ENCODE results near the gene CASZ1.

CASZ1 gene

DNA sequence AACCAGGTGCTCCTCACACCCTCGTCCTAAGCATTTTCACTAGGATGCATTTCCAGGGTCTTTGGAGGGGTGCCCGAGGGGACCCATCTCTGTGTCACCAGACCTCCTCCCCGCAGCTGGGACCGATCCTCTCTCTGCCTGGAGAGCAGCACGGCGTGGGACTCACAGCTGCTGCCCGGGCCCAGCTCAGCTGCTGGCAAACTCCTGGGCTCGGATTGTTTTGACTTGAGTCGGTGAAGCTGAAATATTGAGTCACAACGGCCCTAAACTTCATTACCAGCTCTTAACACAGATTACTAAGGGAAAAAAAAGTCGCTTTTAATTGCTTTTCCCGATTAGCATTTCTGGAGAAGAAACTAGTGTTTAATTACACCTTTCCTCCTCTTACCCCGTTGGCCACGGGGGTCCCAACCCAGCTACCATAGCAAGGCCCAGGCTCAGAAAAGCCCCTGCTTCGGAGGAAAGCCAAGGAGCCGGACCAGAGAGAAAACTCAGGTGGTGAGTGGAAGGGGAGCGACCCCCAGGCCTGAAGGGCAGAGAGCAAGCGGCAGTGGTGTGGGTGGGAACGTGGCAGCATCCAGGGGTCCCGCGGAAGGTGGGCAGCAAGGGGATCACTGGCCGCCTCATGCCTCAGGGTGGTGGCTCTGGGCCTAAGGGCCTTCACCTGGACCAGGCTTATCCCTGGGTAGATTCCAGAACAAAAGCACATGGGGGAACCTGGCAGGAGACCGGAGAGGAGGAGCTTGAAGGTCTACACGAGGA lies 41.7 kb downstream of the CASZ1 start:
- DNase-seq (ENCODE audit: low spot score) (no peak), FAIRE-seq (no peak)

DNA sequence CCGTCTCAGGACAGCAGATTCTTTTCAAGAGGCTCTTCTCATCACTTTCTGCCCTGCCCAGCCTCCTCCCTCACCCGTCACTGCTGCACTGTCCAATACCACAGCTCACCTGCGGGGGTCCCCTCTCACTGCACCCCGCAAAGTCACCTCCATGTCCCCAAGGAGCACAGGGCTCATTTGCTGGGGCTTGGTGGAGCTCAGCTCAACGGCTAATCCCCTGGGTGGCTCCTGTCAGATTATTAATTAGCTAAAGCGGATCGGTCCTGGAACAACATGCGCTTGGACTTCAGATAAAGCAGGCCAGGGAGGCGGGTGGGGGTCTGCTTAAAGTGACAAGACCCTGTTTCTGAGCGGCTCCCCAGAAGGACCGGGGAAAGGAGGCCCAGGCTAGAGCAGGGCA lies 43.1 kb downstream of the CASZ1 start:
- no peak for DNase-seq (ENCODE audit: low spot score)
- no peak for FAIRE-seq

DNA sequence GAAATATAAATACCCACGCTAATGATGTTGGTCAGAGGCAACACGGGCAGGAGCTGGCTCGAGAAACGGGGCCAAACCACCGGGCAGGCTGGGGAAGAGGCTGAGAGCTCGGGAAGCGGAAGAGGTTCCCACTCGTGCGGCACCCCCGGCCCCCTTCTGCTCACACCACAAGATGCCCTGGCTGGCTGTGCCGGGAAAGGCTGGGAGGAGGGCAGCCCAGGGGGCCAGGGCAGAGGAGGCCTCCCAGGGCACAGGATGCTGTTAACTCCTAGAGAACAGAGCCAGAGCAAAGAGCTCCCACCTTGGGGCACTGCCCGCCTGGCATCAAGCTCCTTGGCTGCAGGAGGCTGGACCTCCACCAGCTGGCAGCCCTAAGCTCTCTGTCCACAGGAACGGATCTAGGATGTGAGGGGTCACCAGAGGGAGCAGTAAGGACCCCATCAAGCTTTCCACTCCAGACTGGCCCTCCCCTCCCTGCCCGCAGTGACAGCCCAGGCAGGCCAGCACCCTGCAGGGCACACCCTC lies 44.8 kb downstream of the CASZ1 start:
- FAIRE-seq, result no peak
- no peak for DNase-seq (ENCODE audit: low spot score)

- FAIRE-seq, result no peak
These were observed 45.3 kb downstream of the CASZ1 start for GRCh38 chr1:10751160-10751559.

DNA sequence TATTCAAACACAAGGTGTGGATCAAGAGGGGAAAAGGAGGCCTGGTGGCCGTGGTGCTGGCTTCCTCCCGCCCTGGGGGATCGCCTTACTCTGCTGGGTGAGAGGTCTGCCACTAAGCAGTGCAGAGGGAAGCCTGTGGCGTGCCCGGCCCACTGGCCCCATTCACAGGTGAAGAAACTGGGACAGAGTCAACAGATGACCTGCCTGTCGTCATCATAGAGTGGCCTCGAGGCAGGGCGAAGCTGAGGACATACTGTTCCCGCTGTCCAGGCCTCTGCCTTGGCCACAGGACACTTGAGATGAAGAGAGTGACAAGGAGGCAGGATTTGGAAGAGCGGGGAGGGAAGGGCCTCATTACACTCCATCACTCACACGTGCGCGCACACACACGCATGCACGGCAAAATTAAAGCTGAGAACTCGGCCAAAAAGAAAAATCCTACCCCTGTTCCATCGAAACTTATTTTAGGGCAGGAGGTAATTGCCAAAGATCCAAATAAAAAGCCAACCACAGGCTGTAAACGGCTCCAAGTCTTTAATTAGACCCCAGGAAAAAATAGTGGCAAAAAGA lies 50.5 kb downstream of the CASZ1 start:
- FAIRE-seq (no peak), DNase-seq (ENCODE audit: low spot score) (no peak)

More at GRCh38 chr1:10751160-10751559, 45.3 kb downstream of the CASZ1 start:
- DNase-seq (ENCODE audit: low spot score), result no peak

DNA sequence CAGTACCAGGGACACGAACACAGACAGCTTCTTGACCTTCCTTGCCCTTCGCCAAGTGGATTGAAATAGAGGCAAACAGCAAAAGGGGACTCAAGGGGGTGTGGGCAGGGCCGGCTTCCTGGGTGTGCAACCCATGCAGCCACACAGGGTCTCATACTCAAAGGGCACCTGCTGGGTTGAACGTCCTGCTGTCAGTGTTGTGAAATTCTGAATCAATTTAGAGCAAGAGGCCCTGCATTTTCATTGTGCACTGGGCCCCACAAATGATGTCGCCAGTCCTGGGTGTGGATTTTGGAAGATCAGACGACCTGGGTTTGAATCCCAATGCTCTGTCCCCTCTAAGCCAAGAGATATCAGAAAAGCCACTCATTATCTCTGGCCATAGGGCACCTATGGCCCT lies 51.1 kb downstream of the CASZ1 start:
- FAIRE-seq (no peak), DNase-seq (ENCODE audit: low spot score) (no peak)

GRCh38 chr1:10744654-10745238 lies 51.7 kb downstream of the CASZ1 start:
- no peak for DNase-seq (ENCODE audit: low spot score)
- no peak for FAIRE-seq

DNA sequence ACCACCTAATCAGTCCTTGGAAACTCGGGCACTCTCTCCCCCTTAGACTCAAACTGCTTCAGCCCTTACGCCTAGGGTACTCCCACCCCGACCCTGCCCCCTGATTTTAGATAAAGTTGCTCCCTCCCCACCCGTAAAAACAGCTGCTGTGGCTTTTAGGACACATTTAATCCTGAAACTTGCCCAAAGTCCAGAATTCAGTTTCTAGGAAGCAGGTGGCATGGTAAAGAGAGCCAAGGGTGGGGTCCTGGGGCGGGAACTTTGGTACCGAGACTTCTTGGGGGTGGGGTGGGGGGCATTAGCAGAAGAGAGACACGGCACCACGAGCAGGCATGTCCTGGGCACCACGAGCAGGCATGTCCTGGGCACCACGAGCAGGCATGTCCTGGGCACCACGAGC lies 52.4 kb downstream of the CASZ1 start:
- no peak for FAIRE-seq

DNA sequence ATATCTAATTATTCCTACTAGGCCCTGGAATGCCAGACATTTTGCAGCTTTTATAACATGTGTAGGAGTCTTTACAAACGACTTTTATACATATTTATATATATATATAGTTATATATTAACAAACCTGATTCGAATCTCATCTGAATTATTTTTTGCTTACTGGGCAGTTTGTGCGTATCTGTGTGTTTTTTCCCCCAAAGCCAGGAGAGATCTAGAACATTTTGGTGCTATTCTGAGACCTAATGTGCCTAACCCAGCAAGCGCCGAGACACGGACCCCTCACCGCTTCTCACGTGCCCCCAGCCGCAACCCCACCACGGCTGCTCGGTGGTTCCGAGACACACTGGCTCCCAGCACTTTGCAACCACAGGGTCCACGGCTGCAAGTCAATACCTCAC lies 54.8 kb downstream of the CASZ1 start:
- no peak for FAIRE-seq
- DNase-seq (ENCODE audit: low spot score), result no peak

More for the DNA sequence above, 52.4 kb downstream of the CASZ1 start:
- DNase-seq (ENCODE audit: low spot score), result no peak

DNA sequence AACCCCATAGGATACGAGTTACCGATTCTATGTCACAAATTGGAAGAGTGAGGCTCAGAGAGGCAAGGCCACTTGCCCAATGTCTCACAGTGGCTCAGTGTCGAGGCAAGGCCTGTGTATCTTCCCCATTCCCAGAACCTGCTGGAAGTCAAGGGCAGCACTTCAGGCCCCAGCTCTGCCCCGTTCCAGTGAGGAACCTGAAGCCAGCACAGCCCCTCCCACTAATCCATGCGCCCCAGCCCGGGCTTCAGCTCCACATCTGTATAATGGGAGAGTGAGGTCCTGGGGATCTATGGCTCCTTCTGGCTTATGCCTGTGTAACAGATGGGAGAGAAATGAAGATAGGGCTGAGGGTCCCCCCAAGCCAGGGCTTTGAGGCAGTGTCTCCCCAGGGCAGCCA lies 56.3 kb downstream of the CASZ1 start:
- DNase-seq (ENCODE audit: low spot score) (no peak), FAIRE-seq (no peak)

DNA sequence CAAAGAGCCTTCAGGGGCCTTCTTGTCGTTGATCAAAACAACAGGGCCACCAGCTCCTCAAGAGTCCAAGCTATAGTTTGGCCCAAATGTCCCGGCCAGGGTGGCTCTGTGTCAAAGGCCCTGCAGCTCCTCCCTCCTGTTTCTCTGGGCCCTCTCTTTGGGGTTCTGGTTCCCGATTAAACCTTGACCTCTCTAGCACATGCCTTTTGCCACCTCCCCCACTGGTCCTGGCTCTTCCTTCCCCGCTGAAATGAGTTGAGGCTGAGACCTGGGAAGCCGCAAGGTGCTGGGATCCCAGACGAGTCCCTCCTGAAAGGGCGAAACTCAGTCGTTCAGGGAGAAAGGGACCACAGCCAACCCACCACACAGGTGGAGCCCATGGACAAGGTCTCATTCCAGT lies 56.9 kb downstream of the CASZ1 start:
- no peak for DNase-seq (ENCODE audit: low spot score)
- FAIRE-seq, result no peak

GRCh38 chr1:10738061-10739058 lies 58.1 kb downstream of the CASZ1 start:
- DNase-seq (ENCODE audit: low spot score), result no peak
- FAIRE-seq, result no peak

GRCh38 chr1:10737651-10738050 lies 58.8 kb downstream of the CASZ1 start:
- FAIRE-seq, result no peak
- no peak for DNase-seq (ENCODE audit: low spot score)

DNA sequence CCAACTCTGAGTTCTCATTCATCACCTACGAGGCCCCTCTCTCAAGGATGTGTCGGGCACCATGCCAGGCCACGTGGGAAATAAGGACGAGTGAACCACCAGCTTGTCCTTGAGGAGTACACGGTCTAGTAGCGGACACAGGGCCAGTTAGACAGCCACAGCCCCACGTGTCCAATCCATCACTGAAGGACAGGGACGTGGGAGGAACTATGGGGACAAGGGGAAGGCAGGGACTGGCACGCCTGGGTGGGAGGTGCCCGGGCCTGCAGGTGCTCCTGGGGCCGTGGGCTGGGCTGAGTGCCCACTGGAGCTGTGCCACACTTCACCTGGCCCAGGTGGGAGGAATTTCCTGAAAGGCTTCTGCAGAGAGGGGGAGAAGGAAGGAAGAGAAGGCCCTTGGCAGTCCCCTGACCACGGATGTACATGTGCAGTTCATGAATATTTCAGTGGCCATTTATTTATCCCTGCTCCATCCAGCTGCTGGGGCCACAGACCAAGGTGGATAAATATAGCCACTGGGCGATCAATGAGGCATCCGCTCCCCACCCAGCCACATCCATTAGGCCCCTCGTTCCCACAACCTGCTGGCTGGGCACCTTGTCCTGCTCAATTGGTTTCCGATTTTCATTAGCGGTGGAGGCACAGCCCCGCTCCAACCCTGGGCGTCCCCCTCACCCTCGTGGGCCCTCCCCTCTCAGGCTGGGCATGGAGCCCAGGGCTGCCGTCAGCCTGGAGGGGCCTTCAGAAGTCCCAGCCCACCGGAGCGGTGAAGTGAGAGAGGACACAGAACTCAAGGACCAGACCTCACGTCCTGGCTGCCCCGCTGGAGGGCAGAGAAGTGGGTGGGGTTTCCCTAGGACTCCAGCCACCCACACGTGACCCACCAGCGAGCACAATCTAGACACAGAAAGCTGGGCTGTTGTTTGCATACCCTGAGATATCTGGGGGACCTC lies 59.5 kb downstream of the CASZ1 start:
- FAIRE-seq, result no peak
- DNase-seq (ENCODE audit: low spot score), result no peak

- FAIRE-seq, result no peak
- no peak for DNase-seq (ENCODE audit: low spot score)
These were observed 60.7 kb downstream of the CASZ1 start for GRCh38 chr1:10735563-10736305.

DNA sequence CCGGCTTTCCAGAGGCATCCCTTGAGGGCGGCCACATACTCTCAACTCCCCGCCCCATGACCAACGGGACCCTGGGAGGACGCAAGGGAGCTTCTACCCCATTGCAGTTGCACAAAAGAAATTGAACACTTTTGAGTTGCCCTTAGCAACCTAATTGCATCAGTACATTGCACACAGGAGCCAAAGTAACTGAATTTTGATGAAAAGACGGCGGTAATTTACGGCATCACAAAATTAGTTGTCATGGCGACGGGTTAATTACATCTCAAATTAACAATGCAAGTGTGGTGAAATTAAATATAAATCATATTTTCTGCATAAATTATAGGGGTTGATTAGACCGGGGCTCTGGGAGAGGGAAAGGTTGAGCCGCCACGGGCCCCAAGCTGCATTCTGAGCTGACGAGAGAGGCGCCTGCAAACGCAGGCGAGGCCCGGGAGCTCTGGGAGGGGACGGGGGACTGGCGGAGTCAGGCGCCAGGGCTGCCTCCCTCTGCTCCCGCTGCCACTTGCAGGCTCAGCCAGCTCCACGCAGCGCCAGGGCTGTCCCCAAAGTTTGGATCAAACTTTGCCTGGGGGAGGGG lies 61.4 kb downstream of the CASZ1 start:
- no peak for DNase-seq (ENCODE audit: low spot score)
- FAIRE-seq, result no peak

- FAIRE-seq (no peak), DNase-seq (ENCODE audit: low spot score) (no peak)
These were observed 62.1 kb downstream of the CASZ1 start for GRCh38 chr1:10734375-10734774.

- DNase-seq (ENCODE audit: low spot score), result no peak
These were observed 62.7 kb downstream of the CASZ1 start for GRCh38 chr1:10733474-10734366.

More at GRCh38 chr1:10733474-10734366, 62.7 kb downstream of the CASZ1 start:
- FAIRE-seq, result no peak

All from RCC 7860 (cell line).